Endothelial cell of umbilical vein (primary cell): ENCODE results near the gene TBC1D4. TPM values are rescaled to one million over a fixed set of nuclear protein-coding genes. Genes with fewer than 3 reads are reported as not detected.
A peak's percentile ranks its signal among the peaks of the same experiment; 100 is the strongest.

Source experiments
- BruUV-seq: library from RNA; stranded (reverse); fragments of 400-500 nt; replicated peaks from 2 replicates; lab custom pipeline; 2021; lab: Mats Ljungman, UMichigan
- CTCF ChIA-PET: fragments of 300-600, 350-600 bp; sonication (Branson Sonifier 250); formaldehyde crosslinking; loops from one replicate; lab custom pipeline; 2021; ENCODE audit warnings: antibody characterized with exemption, inconsistent platforms; lab: Charles Lee
- POLR2A ChIA-PET: fragments of 300-600, 350-600 bp; sonication (Branson Sonifier 250); formaldehyde crosslinking; loops from one replicate; lab custom pipeline; 2021; ENCODE audit warnings: antibody characterized with exemption, inconsistent platforms; lab: Charles Lee
- DNase-seq: peaks from one replicate; pipeline ENCODE4 v3.0.0-alpha.2; 2011; ENCODE audit warnings: low read depth, low spot score
- FAIRE-seq: peaks from 2 replicates; lab custom pipeline; 2011; peaks lifted over from hg19 to GRCh38; lab: Jason Lieb, UNC
- H2AFZ ChIP-seq: 2 replicates; pipeline ENCODE4 v1.6.0; 2012; ENCODE audit warnings: low read depth, low read length, control low read depth, inconsistent platforms
- H3K27ac ChIP-seq: 2 replicates; pipeline ENCODE4 v1.5.1; 2011; ENCODE audit warnings: low read depth, mild to moderate bottlenecking, control low read depth, low read length, moderate library complexity; ENCODE audit not compliant: insufficient read depth
- H3K27me3 ChIP-seq, 2 experiments: 2 replicates each; pipeline versions ENCODE4 v1.6.0 to v1.6.1; 2011; ENCODE audit warnings: low read length in 2 of 2, mixed read lengths in 1 of 2; ENCODE audit not compliant: control insufficient read depth in 2 of 2, insufficient read depth in 2 of 2
- H3K36me3 ChIP-seq, 2 experiments: 2 replicates in 1 of 2; 3 replicates in 1 of 2; pipeline ENCODE4 v1.5.1; 2011; ENCODE audit warnings: low read length in 2 of 2, mild to moderate bottlenecking in 1 of 2, moderate library complexity in 1 of 2; ENCODE audit not compliant: control insufficient read depth in 2 of 2, insufficient read depth in 2 of 2; ENCODE audit errors: extremely low read depth in 1 of 2
- H3K4me1 ChIP-seq: 3 replicates; pipeline ENCODE4 v1.5.1; 2011; ENCODE audit warnings: mild to moderate bottlenecking, low read length; ENCODE audit not compliant: control insufficient read depth, insufficient read depth; ENCODE audit errors: extremely low read depth
- H3K4me2 ChIP-seq: 2 replicates; pipeline ENCODE4 v1.6.1; 2011; ENCODE audit warnings: low read length, control low read depth, mixed read lengths; ENCODE audit not compliant: insufficient read depth
- H3K4me3 ChIP-seq, 3 experiments: fragments of 200-600 bp in 1 of 3; sonication (generic), shearing (Covaris generic) in 1 of 3; replicated peaks in 1 of 3; 2 replicates each; pipeline ENCODE4 v1.5.1; 2011 to 2016; ENCODE audit warnings: control low read depth in 3 of 3, low read length in 3 of 3, mild to moderate bottlenecking in 2 of 3, inconsistent platforms in 1 of 3, low read depth in 1 of 3, moderate library complexity in 1 of 3; ENCODE audit not compliant: insufficient read depth in 1 of 3
- H3K79me2 ChIP-seq: 2 replicates; pipeline ENCODE4 v1.6.0; 2012; ENCODE audit warnings: low read length, inconsistent platforms; ENCODE audit not compliant: control insufficient read depth, insufficient read depth
- H3K9ac ChIP-seq: replicated peaks from 2 replicates; pipeline ENCODE3; 2011; ENCODE audit warnings: low read length, control low read depth; ENCODE audit not compliant: insufficient read depth; ENCODE audit errors: extremely low read depth
- H3K9me1 ChIP-seq: replicated peaks from 3 replicates; pipeline ENCODE4 v1.6.0; 2011; ENCODE audit warnings: mild to moderate bottlenecking, low read length; ENCODE audit not compliant: control insufficient read depth, insufficient read depth; ENCODE audit errors: extremely low read depth
- H3K9me3 ChIP-seq: replicated peaks from 2 replicates; pipeline ENCODE4 v1.5.1; 2012; ENCODE audit warnings: low read length, inconsistent platforms; ENCODE audit not compliant: control insufficient read depth, insufficient read depth
- H4K20me1 ChIP-seq: replicated peaks from 2 replicates; pipeline ENCODE3; 2011; ENCODE audit warnings: mild to moderate bottlenecking, low read length; ENCODE audit not compliant: control insufficient read depth, insufficient read depth; ENCODE audit errors: extremely low read depth
- CTCF ChIP-seq, 2 donors: IDR thresholded peaks; 1 replicate in 1 of 2; 2 replicates in 1 of 2; pipeline ENCODE4 v1.5.1; 2011; ENCODE audit warnings: low read length in 2 of 2, mild to moderate bottlenecking in 2 of 2, moderate library complexity in 2 of 2, control low read depth in 1 of 2, inconsistent platforms in 1 of 2, low read depth in 1 of 2; ENCODE audit not compliant: insufficient read depth in 1 of 2; ENCODE audit errors: extremely low read depth in 1 of 2
- EZH2 ChIP-seq: IDR thresholded peaks from 2 replicates; pipeline ENCODE4 v1.6.1; 2012; ENCODE audit warnings: borderline replicate concordance, low read depth, mild to moderate bottlenecking, moderate library complexity, low read length, inconsistent platforms; ENCODE audit not compliant: severe bottlenecking
- FOS ChIP-seq: IDR thresholded peaks from 2 replicates; pipeline ENCODE4 v1.6.1; 2011; ENCODE audit warnings: mild to moderate bottlenecking, low read length, moderate library complexity, borderline replicate concordance; ENCODE audit not compliant: insufficient read depth
- GATA2 ChIP-seq: IDR thresholded peaks from 2 replicates; pipeline ENCODE4 v1.7.0; 2011; ENCODE audit warnings: low read depth, mild to moderate bottlenecking, moderate library complexity, mixed read lengths, low read length; ENCODE audit not compliant: insufficient read length, insufficient read depth
- JUN ChIP-seq: IDR thresholded peaks from 2 replicates; pipeline ENCODE4 v1.6.1; 2011; ENCODE audit warnings: borderline replicate concordance, low read depth; ENCODE audit not compliant: insufficient read length, insufficient read depth
- MAX ChIP-seq: IDR thresholded peaks from 2 replicates; pipeline ENCODE4 v1.6.1; 2011; ENCODE audit not compliant: insufficient read depth, insufficient read length
- MYC ChIP-seq: IDR thresholded peaks from one replicate; pipeline ENCODE4 v1.6.1; 2011; ENCODE audit warnings: mild to moderate bottlenecking, low read depth, low read length
- POLR2A ChIP-seq: IDR thresholded peaks from 2 replicates; pipeline ENCODE4 v1.6.1; 2012; ENCODE audit warnings: low read depth, mild to moderate bottlenecking, control low read depth, low read length
- POLR2AphosphoS5 ChIP-seq: IDR thresholded peaks from 2 replicates; pipeline ENCODE4 v1.6.1; 2012; ENCODE audit warnings: low read depth, mild to moderate bottlenecking, control low read depth, low read length, moderate library complexity; ENCODE audit not compliant: insufficient read depth
- dilution Hi-C: fragments of 300-500 bp; cut with MboI; formaldehyde crosslinking; loops from one replicate; pipeline ENCODE4 v1.15.0; 2019; ENCODE audit warnings: low sequenced_read_pairs; ENCODE audit not compliant: extremely low pct_ligation_motif_present
- intact Hi-C: fragments of 100-400 bp; cut with micrococcal nuclease; formaldehyde crosslinking; loops from one replicate; pipeline ENCODE4 v1.10.0; 2022
- polyA plus RNA-seq, 4 experiments: library from polyadenylated mRNA; depleted of rRNA in 3 of 4; stranded (reverse) in 3 of 4; unstranded in 1 of 4; fragments of >200 nt; gene quantifications; 2 replicates each; pipeline versions ENCODE4 v1.2.1 to v1.2.3, GENCODE V29; 2011 to 2012; ENCODE audit warnings: missing spikeins in 1 of 4
- total RNA-seq: library from RNA; stranded (reverse); gene quantifications from 2 replicates; pipeline ENCODE4 v1.2.3, GENCODE V29; 2021

The TBC1D4 gene
- total and polyA plus RNA-seq, 2 donors (not counting 3 experiments of a cell fraction or from before 2014, with no cell fraction given), result 58.3 to 81.0 TPM

- intact Hi-C loops (no loop called here), dilution Hi-C loops (no loop called here)
- no peak for FAIRE-seq
- H3K4me3 ChIP-seq, result no peak overlapping the region
- no peaks in the 10 kb centered on the region for H3K9me3 ChIP-seq
- no peak for TF ChIP-seq JUN
- TF ChIP-seq POLR2A, result no peak
- ChIA-PET CTCF (interaction anchor here (0.9 to 3.0 kb wide), 2 partner anchors 16 to 29 kb away, joined by 3 to 11 read pairs; no protein-coding TSS in a partner anchor), POLR2A (no interaction called here)
- BruUV-seq, result no TSS peak
- DNase-seq, result no peak
- no peak overlapping the region for H3K27ac ChIP-seq
- H3K27me3 ChIP-seq, result no peaks in the 10 kb centered on the region
- peaks cover 3% of the 10 kb centered on the region for H3K79me2 ChIP-seq
- H3K9me1 ChIP-seq, result peaks cover 2% of the 10 kb centered on the region
- peaks cover 38% of the 10 kb centered on the region for H3K4me1 ChIP-seq
- no peaks in the 10 kb centered on the region for H4K20me1 ChIP-seq
- H3K36me3 ChIP-seq, result peaks cover 0 to 7% of the 10 kb centered on the region in 2 experiments
- no peak overlapping the region for H2AFZ ChIP-seq
- no peak overlapping the region for H3K9ac ChIP-seq
- no peak overlapping the region for H3K4me2 ChIP-seq
Observed at GRCh38 chr13:75329097-75329496, 152.9 kb downstream of the TBC1D4 start.

GRCh38 chr13:75327135-75327510, 154.8 kb downstream of the TBC1D4 start:
- TF ChIP-seq POLR2A (no peak), MAX (no peak), FOS (no peak), JUN (no peak), GATA2 (no peak), CTCF (IDR thresholded peaks at IDR 0.05; ENCODE audit: extremely low read depth in 1 of 2, insufficient read depth in 1 of 2, low read depth in 1 of 2, low read length in 2 of 2) (no peak), EZH2 (no peak), MYC (no peak), POLR2AphosphoS5 (no peak)
- BruUV-seq, result TSS peak; percentile 14
- H2AFZ ChIP-seq, result no peak overlapping the region
- H3K9me1 ChIP-seq, result peaks cover 2% of the 10 kb centered on the region
- FAIRE-seq (no peak), DNase-seq (no peak)
- ChIA-PET POLR2A (interaction anchor here (1.1 to 1.4 kb wide), 2 partner anchors 19 to 38 kb away, joined by 3 to 6 read pairs; no protein-coding TSS in a partner anchor), CTCF (interaction anchor here (0.8 to 3.6 kb wide), 10 partner anchors 10 to 155 kb away, joined by 3 to 17 read pairs (median 5); partner anchors contain the start of gene TBC1D4)
- peaks cover 52% of the 10 kb centered on the region for H3K4me1 ChIP-seq
- H3K27me3 ChIP-seq, result no peaks in the 10 kb centered on the region
- H3K9ac ChIP-seq, result peak overlapping the region; percentile 73
- peaks cover 0 to 4% of the 10 kb centered on the region in 2 experiments for H3K36me3 ChIP-seq
- peak overlapping the region; percentile 82 for H3K27ac ChIP-seq
- H3K9me3 ChIP-seq, result no peaks in the 10 kb centered on the region
- H4K20me1 ChIP-seq, result no peaks in the 10 kb centered on the region
- peaks cover 9% of the 10 kb centered on the region for H3K79me2 ChIP-seq
- H3K4me2 ChIP-seq, result peak overlapping the region; percentile 54
- intact Hi-C loops, result no loop called here
- peak overlapping the region in 1 of 3 experiments; percentile 44 for H3K4me3 ChIP-seq
- dilution Hi-C loops, result no loop called here
